ENCODE results near the gene LPP.

The LPP gene

DNA sequence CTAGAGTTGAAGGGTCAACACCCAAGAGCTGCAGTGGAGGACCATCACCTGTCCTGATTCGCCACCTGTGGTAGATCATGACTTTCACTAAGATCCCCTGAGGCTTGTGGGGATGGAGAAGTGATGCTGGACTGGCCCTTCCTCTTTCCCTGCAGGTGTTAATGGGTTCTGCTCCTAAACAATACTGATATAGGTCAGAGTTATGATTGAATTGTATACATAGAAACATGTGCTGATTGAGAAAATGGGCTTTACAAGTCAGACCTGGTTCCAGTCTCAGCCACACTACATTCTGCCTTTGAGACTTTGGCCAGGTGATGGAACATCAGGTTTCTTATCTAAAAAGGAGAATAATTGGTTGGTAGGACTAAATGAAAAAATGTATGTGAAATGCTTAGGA lies 598.9 kb downstream of the LPP start:
- DNase-seq (ENCODE audit: low read depth) = no peak

DNA sequence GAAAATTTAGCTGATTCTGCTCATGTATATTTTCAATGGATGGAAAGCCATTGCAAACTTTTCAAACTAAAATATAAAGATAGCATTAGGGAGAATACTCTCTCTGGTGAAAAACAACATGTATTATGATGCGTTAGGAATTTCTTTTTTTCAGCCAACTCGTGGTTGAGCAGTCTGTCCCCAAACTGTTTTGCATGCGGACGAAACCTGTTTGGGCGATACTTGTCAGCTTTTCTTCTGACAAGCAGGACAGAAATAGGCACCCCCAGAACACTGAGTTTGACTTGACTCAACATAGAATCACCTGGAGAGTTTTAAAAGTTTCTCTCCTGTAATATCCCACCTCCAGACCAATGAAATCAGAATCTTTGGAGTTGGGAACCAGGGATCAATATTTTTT lies 600.3 kb downstream of the LPP start:
- DNase-seq (ENCODE audit: low read depth) = no peak

DNA sequence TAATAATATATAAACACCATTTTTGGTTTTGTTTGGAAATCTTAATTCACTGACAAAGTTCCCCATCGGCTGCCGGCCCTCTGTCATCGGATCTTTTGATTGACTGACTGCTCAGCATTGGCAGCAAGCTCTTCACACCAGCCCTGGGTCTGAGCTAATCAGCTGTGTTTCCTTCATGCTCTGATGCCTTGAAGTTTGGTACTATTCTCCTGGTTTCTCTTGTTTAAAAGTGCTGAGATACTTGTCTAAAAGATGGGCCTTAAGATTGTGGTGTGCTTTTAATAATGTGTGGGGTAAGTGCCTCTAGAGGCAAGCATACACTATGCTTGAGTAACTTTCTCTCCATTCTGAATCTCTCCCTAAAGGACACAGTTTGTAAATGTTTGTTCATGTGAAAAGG lies 602.3 kb downstream of the LPP start:
- no peak for DNase-seq (ENCODE audit: low read depth)

DNA sequence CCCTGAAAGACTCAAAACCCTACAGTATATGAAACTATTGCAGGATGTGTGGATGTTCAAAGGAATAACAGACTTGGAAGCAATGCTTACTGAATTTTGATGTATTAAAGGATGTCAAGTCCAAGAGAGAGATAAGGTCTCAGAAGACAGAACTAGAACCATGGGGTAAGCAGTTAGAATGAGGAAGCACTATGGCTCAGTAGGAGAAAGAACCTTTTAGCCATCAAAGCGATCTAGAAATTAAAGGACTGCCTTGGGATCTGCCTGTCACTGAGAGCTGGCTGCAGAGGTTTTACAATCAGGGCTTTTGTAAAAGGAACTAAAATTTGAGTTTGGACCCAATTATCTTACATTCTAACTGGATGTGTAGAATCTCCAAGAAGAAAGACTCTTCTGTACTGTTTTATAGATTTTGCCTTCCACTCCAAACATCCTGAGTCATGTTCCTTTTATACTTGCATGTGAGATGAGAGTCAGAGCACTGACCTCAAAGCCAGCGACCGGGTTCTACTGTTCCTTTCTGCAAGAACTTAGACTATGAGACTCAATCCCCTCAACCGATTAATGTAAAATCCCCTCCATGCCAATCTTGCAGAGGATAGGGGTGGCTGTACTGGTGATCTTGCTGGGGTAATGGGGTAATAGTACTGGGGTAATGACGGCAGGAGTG lies 605.5 kb downstream of the LPP start:
- DNase-seq (ENCODE audit: low read depth) = no peak

DNA sequence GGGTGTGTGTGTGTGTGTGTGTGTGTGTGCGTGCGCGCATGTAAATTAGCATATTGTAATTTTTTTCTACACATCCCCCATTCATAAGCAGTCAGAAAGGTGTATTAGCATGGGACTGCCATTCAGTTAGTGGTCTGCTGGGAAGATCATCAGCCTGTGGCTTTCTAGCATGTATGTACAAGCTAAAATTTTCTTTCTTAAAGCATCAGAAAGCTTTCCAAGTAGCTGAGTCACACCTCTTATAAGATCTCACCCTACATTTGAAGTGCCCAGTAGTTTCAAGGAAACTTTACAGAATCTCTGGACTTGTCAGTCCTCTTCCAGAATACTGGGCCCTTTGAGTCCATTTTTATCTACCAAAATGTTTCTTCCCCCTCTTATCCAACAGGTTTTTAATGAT lies 606.5 kb downstream of the LPP start:
- DNase-seq (ENCODE audit: low read depth) = no peak

DNA sequence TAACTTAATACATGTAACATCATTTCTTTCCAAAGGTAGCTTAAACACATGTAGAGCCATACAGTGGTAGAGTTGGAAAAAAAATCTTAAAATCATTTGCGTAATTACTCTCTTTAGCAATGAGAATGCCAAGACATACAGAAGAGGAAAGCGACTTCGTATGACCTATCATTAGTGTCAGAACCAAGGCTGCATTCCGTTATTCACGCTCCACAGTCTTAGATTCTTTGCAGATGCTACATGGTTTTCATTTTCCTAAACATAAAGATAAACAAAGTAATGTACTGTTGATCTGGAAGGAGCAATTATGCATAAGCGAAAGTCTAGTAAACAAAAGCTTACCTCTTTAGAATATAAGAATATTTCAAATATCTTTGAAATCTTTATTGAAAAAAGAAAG lies 607.5 kb downstream of the LPP start:
- DNase-seq (ENCODE audit: low read depth) = no peak

DNA sequence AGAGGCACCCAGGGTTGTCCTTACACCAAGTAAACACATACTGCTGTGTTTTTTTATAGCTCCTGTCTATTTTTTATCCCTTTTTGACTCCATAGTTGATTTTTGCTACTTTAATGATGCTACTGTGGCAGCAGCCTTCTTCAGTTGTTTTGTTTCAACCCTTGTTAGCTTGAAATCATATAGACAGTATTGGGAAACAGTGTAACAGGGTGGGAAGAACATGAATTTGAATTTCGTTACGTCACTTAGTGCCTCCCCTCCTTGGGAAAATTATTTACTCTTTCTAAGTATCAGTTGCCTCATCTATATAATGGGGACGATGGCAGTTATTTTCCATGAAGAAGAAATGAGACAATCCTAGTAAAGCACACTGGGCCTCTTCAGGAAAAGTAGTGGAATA lies 608.0 kb downstream of the LPP start:
- DNase-seq (ENCODE audit: low read depth) = no peak

DNA sequence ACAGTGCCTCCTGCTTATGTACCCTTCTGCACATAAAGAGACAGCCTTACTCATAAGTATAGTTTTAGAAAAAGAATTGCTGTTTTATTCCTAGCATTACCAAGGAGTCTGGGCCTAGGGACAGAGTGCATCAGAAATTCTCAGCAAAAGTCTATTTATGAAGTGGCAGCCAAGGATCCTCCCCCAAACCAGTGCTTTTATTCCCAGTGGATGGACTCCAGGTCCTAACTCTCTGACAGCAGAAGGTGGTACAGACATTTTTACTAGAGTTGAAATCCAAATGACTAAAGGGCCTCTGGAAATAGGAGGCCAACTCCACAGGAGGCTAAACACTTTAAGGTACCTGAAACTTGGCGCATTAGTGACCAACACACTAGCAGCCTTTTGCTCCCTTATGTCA lies 610.7 kb downstream of the LPP start:
- DNase-seq (ENCODE audit: low read depth) = no peak

DNA sequence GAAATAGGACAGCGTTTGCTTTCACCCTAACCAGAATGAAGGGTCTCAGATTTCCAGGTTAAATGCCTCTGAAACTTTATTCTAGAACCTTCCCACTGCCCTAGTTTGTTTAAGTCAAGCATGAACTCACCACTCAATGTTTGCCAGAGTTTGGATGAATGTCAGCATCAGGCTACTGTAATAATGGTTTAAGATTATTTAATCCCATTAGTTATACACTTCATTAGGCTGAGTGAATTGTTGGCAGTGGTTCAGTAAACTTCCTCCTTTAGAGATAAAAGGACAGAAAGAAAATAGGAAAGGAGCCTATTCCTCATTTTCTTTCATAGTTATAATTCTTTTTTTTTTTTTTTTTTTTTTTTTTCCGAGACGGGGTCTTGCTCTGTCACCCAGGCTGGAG lies 615.9 kb downstream of the LPP start:
- DNase-seq (ENCODE audit: low read depth) = no peak

DNA sequence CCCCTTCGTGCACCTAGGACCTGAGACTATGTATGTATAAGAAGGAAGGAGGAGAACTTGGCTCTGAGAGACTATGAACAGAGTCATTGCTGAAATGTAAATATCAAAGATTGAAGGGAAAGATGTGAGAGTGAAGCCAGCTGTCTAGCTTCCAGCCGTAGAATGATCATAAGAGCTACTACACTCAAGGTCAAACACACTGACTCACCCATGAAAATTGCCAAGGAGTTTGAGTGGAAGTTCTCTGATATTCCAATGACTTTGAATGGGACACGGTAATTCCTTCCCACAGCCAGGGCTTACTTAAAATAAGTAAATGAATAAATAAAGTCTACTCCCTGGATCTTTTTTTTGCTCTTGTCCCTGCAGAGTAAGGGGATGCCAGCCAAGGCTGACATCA lies 618.9 kb downstream of the LPP start:
- no peak for DNase-seq (ENCODE audit: low read depth)

DNA sequence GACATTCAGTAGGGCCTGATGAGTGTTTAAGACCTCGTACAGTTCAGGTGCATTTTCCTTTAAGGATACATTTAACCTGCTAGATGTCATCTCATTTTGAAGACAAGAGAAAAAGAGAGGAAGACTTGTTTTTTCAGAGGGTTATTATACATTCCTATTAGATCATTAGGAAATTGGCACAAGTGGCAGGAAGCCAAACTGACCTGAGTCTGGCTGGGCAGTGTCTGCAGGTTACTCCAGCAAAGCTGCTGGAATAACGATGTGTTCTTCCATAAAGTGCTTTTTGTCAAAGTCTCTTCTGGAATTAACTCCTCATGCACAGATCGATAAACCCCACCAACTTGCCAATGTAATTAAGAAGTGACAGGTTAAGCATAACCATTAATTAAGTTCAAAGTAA lies 621.5 kb downstream of the LPP start:
- DNase-seq (ENCODE audit: low read depth) = no peak

DNA sequence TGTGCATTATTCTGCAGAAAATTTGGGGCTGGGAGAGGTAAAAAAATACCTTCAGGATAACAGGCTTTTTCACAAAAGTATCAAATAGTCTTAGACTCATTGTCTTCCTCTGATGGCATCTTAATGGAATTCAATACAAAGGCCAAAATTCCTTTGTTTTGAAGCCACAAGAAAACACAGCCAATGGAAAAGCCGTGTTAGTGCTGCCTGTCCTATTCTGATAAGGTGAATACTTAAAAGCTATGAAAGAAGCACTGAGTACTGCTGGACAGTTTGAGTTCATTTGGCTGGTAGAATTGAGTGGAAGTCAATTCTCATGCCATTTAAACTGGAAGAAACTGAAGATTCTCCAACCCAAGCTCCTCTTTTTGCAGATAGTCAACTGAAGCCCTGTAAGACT lies 622.5 kb downstream of the LPP start:
- DNase-seq (ENCODE audit: low read depth) = no peak

DNA sequence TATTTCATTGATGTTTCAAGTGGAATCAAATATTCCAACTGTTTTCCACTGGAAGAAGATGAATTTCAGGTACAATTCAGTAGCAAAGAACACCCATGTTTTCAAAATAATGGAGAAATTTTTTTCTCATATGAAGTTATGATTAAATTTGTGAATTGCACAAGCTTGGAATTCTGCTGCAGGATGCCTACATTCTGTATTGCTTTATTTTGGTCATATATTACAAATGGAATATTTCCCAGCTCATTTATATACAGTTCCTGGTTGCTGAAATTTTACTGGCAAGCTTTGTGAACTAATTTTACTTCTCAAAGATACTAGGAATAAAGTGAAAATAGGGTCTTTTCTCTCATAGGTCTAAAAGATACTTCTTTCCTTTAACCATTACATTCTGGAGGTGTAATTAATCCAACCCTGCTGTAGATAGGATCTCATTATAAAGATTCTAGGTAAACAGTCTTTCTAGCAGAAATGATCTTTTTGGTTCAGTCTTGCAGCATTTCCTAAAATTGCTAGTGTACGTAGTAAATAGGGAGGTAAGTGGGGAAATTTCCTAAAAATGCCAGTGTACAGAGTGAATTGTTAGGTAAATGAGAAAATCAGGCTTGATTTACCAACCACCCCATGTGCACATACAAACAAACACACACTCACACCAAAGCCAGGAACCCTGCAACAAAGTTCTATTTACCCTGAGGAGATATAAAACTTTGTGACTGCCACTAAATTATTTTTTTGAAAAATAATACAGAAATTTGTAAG lies 624.3 kb downstream of the LPP start:
- DNase-seq (ENCODE audit: low read depth) = no peak

DNA sequence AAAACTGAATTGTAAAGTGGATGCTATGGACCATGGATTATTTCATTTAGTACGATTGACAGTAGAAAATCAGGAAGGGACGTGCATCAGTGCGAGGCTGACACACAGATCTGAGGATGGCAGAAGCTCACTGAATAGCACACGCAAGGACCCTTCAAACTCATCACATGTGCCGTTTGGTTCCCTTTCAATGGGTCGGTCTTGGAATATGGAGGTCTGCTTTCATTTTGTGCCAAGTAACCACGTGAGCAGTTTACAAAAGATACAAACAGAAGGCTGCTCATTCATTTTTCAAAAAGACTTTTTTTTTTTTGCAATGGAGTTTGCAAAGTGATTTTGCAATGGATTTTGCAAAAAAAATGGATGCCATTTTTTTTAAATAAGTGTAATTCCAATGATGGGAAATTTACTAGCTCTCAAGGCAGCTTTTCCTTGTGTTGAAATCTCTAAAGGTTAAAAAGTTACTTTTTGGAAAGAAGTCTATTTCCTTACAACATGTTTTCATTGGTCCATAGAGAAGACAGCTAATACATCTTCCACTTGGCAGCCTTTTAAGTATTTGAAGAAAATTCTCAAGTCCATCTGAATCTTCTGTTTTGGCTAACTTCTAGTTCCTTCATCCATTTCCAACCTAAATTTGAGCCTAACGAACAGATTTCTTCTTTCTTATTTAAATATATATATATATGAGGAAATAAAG lies 625.5 kb downstream of the LPP start:
- no peak for DNase-seq (ENCODE audit: low read depth)

DNA sequence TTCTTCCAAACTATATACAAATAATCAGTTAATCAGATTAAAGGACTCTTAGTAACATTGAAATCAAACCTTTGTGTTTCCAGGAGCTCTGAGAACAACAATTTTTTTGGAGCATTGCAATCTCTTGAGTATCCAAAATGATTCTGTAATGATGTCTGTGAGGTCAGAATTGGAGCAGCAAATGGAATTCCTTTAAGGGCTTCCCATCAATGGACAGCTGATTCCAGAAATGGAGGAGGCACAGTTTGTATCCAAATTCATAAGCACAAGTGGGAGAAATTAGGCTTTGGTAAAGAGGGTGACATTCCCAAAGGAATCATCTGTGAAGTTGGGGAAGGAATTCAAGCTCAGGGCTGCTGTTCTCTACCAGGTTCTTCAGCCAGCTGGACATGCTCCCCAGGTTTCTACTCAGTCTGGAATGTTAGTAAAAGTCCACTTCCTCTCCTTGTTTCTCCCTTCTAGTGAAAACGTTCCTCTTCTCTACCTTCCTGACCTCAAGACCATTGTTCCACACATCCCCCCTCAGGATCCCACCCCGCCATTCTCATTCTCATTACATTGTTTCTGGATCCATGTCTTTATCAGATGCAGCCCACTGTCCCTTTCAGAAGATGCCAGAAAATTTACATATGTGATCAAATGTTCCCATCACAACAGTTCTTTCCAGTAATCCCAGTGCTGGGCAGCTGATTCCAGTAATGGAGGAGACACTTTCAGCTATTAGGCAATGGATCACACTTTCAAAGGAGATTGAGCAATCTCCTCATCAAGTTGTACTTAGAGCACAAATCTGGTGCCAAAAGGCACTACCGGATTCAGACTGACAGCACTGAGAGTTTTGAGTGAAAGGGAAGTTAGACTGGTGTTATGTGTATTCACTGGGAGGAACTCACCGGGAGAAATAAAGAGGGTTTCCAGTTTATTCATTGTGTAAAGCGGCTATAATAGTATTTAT lies 626.5 kb downstream of the LPP start:
- no peak for DNase-seq (ENCODE audit: low read depth)

DNA sequence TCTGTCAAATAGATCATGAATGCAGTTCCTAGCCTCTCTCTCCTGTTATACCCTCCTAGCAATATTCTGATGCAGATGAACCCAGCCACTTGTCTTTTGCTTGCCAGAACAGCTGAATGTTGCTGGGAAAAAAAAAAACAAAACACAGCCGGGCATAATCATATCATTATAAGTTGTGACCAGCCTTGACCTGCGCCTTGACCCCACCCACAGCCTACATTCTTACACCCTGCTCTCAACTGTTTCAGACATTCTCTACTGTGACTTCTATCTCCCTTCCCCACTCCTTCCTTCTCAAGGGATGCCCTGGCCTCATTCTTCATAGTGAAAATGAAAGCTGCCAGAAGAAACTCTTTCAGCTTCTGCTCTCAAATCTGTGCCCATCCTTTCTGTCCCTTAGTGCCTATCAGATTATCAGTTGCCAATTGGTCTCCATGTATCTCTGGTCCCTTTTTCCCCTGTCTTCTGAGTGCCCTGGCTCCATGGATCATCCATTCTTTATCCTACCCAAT lies 628.7 kb downstream of the LPP start:
- no peak for DNase-seq (ENCODE audit: low read depth)

DNA sequence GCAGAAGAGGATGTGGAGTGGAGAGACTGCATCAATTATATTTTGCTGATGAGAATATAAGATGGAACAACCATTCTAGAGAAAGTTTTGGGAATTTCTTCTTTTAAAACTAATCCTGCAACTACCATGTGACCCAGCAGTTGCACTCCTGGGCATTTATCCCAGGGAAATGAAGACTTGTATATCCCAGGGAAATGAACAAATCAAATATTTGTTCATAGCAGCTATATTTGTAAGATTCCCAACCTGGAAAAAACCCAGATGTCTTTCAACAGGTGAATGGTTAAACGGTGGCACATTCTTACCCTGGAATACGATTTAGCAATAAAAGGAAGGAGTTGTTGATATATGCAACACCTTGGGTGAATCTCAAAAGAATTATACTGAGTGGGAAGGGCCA lies 632.5 kb downstream of the LPP start:
- no peak for DNase-seq (ENCODE audit: low read depth)

DNA sequence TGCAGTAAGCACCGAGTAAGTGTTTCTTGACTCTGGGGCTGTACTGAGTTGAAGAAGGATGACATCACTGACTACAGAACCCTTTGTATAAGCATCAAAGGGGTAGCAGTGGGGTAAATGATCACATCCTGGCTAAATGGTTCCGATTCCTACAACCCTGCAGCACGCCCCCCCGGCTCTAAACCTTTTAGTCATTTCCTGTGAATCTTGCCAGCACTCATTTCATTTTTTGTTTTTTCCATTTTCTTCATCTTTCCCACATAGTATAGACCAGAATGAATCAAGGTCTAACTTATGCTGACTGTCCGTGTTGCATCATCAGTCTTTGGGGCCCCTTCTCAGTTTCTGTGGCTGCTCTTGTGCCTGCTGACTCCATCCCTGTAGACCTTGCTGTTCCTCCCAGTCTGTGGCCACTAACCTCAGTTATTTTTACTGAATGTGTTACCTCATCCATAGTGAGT lies 634.7 kb downstream of the LPP start:
- DNase-seq (ENCODE audit: low read depth) = peak; percentile 15

DNA sequence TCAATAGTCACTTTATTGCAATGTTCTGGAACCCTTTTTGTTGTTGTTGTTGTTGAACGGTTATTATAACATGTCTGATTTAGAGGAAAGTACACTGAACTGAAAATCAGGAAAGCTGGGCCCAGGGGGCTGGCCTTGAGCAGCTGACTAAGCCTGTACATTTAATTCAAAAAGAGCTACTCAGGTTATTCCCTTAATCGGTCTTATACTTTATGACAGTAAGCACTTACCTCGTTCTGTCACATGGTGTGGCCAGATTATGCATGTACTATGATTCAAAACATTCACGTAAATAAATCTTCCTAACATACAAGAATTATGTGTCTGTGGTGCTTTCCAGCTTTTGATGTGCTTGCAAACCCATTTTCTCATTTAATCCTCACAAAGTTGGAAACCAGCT lies 635.3 kb downstream of the LPP start:
- no peak for DNase-seq (ENCODE audit: low read depth)

DNA sequence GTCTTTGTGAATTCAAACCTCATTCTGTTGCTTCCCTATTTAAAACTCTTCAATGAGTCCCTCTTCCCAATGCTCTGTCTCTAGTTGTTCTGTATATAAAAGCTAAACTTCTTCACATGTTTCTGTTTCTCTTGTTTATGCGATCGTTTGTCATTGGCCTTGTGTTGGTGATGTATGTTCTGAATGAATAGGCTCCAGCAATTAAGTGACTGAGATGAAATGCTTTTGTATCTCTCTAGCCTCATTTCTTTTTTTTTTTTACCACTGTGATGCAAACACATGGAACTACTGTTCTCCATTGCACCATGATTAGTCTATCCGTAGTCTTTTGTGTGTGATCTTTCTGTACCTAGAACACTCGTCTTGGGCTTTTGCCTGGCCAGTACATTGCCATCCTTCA lies 637.4 kb downstream of the LPP start:
- DNase-seq (ENCODE audit: low read depth) = no peak

DNA sequence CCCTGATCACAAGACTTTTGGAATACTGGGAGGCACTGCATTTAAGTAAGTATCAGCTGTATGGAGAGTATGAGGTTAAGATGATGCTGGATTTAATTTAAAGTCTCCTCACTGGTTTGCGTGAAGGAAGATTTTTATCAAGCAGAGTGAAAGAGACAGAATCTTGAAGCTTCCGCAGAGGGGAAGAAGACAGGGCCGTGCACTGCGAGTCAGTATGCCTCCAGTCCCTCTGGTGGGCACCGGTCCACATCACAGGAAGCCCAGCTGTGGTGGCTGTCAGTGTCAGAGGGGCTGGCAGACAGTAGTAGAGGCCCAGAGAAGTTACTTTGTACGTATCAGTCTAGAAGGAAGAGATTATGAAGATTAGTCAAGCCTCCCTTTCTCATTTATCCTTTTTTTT lies 638.8 kb downstream of the LPP start:
- no peak for DNase-seq (ENCODE audit: low read depth)

DNA sequence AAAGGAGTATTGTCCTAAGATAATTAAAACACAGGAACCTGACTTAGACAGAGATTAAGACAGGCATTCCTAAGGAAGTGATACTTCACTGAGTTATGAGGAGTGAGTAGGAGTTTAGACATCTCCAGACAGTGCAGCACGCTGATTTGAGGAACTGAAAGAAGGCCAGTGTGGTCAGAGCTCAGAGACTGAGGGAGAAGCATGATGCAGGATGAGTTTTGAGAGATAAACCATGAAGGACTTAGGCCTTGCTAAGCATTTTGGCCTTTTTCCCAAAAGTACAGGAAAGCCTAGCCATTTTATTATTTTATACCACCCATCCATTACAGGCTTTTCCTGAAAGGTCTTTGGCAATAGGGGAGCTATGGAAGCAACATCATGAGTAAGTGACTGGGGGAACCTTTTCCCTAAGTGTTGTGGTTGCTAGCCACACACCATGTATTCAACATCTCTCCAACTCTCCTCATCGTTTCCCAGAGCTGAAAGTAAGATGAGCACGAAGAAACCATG lies 642.2 kb downstream of the LPP start:
- DNase-seq (ENCODE audit: low read depth) = no peak

All from stimulated activated CD8-positive, alpha-beta memory T cell treated with anti-CD3 and anti-CD28 coated beads, Interleukin-15, amount 100 ng/mL, for 24 hours (primary cell).